Mucosa of stomach (tissue), 1 donor: Measurements from ENCODE around the gene TNXB.
"Not testable (repeated sequence)": the region's sequence is repeated elsewhere in the genome, so short reads cannot be mapped to it uniquely, and the experiment has no call there.

Experiments used
- H3K27me3 ChIP-seq: one replicate; pipeline ENCODE4 v1.7.0; 2013; ENCODE audit warnings: mild to moderate bottlenecking, low read length; ENCODE audit not compliant: control insufficient read depth, insufficient read depth
- H3K36me3 ChIP-seq: one replicate; pipeline ENCODE4 v1.7.0; 2013; ENCODE audit warnings: low read length; ENCODE audit not compliant: control insufficient read depth, insufficient read depth
- H3K4me1 ChIP-seq: one replicate; pipeline ENCODE4 v1.7.0; 2013; ENCODE audit warnings: mild to moderate bottlenecking, low read length; ENCODE audit not compliant: control insufficient read depth, insufficient read depth
- H3K4me3 ChIP-seq: one replicate; pipeline ENCODE4 v1.7.0; 2013; ENCODE audit warnings: low read length
- H3K9ac ChIP-seq: one replicate; pipeline ENCODE4 v1.7.0; 2013; ENCODE audit warnings: mild to moderate bottlenecking, low read length, moderate library complexity
- H3K9me3 ChIP-seq: one replicate; pipeline ENCODE4 v1.7.0; 2013; ENCODE audit warnings: mild to moderate bottlenecking, low read length, moderate library complexity; ENCODE audit not compliant: control insufficient read depth
- donor health status: Pancreatic carcinoma.

TNXB gene

GRCh38 chr6:32045811-32046449 lies 63.2 kb downstream of the TNXB start:
- Histone ChIP-seq H3K4me1 (peaks cover 3% of the 10 kb centered on the region), H3K4me3 (no peak overlapping the region), H3K9me3 (no peaks in the 10 kb centered on the region), H3K36me3 (no peaks in the 10 kb centered on the region), H3K9ac (no peak overlapping the region), H3K27me3 (peaks cover 3% of the 10 kb centered on the region)

- H3K4me3 ChIP-seq, H3K27me3 ChIP-seq, H3K36me3 ChIP-seq, H3K9ac ChIP-seq, H3K9me3 ChIP-seq, H3K4me1 ChIP-seq: not testable (repeated sequence)
Measured at GRCh38 chr6:32044916-32045315, 64.2 kb downstream of the TNXB start.

- not testable (repeated sequence) for H3K9me3 ChIP-seq, H3K9ac ChIP-seq, H3K4me3 ChIP-seq, H3K27me3 ChIP-seq, H3K36me3 ChIP-seq, H3K4me1 ChIP-seq
Measured at GRCh38 chr6:32043589-32044380, 65.4 kb downstream of the TNXB start.

- H3K36me3 ChIP-seq, H3K4me3 ChIP-seq, H3K9me3 ChIP-seq, H3K4me1 ChIP-seq, H3K27me3 ChIP-seq, H3K9ac ChIP-seq: not testable (repeated sequence)
Measured at GRCh38 chr6:32042276-32042675, 66.9 kb downstream of the TNXB start.

- not testable (repeated sequence) for H3K36me3 ChIP-seq, H3K4me3 ChIP-seq, H3K4me1 ChIP-seq, H3K9ac ChIP-seq, H3K9me3 ChIP-seq, H3K27me3 ChIP-seq
Measured at GRCh38 chr6:32041385-32041784, 67.8 kb downstream of the TNXB start.

GRCh38 chr6:32041050-32041321 lies 68.2 kb downstream of the TNXB start:
- H3K9me3 ChIP-seq, H3K4me3 ChIP-seq, H3K36me3 ChIP-seq, H3K9ac ChIP-seq, H3K4me1 ChIP-seq, H3K27me3 ChIP-seq: not testable (repeated sequence)

- not testable (repeated sequence) for H3K27me3 ChIP-seq, H3K36me3 ChIP-seq, H3K9me3 ChIP-seq, H3K4me1 ChIP-seq, H3K4me3 ChIP-seq, H3K9ac ChIP-seq
Measured at GRCh38 chr6:32040299-32041049, 68.7 kb downstream of the TNXB start.

GRCh38 chr6:32039321-32040274 lies 69.5 kb downstream of the TNXB start:
- not testable (repeated sequence) for H3K9me3 ChIP-seq, H3K4me1 ChIP-seq, H3K4me3 ChIP-seq, H3K9ac ChIP-seq, H3K27me3 ChIP-seq, H3K36me3 ChIP-seq

- H3K4me3 ChIP-seq, H3K9me3 ChIP-seq, H3K4me1 ChIP-seq, H3K9ac ChIP-seq, H3K36me3 ChIP-seq, H3K27me3 ChIP-seq: not testable (repeated sequence)
Measured at GRCh38 chr6:32038878-32039277, 70.3 kb downstream of the TNXB start.

GRCh38 chr6:32037598-32038524 lies 71.3 kb downstream of the TNXB start, which contains the start of gene CYP21A2:
CYP21A2 (plus strand) TSS chr6:32038415; CDS start chr6:32038423, 8 bp downstream.
- H3K9me3 ChIP-seq, H3K36me3 ChIP-seq, H3K9ac ChIP-seq, H3K4me3 ChIP-seq, H3K27me3 ChIP-seq, H3K4me1 ChIP-seq: not testable (repeated sequence)

GRCh38 chr6:32037136-32037535 lies 72.0 kb downstream of the TNXB start:
- not testable (repeated sequence) for H3K9ac ChIP-seq, H3K4me3 ChIP-seq, H3K36me3 ChIP-seq, H3K4me1 ChIP-seq, H3K9me3 ChIP-seq, H3K27me3 ChIP-seq
